Hippocampal formation (tissue), 2 donors: Measurements from ENCODE around the gene GTPBP6.
"Not testable (repeated sequence)": the region's sequence is repeated elsewhere in the genome, so short reads cannot be mapped to it uniquely, and the experiment has no call there.

Source experiments
- DNase-seq, 2 donors: peaks; one replicate each; lab custom pipeline; 2025; lab: John Stamatoyannopoulos, UW

GTPBP6 gene

GRCh38 chrX:352181-352580, 33.6 kb upstream of the GTPBP6 start:
- DNase-seq = no peak

DNA sequence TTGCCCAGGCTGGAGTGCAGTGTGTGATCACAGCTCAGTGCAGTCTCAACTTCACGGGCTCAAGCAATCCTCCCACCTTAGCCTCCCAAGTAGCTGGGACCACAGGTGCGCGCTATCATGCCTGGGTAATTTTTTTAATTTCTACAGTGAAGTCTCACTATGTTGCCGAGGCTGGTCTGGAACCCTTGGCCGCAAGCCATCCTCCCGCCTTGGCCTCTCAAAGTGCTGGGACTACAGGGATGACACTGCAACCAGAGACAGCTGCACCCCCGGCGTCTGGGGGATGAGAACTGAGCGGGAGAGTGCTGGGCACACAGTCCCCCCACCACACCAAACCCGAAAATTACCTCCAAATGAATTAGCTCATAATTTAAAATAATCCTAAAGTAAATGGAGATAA, 33.1 kb upstream of the GTPBP6 start:
- DNase-seq = no peak

GRCh38 chrX:351324-351641, 32.7 kb upstream of the GTPBP6 start:
- not testable (repeated sequence) for DNase-seq

DNA sequence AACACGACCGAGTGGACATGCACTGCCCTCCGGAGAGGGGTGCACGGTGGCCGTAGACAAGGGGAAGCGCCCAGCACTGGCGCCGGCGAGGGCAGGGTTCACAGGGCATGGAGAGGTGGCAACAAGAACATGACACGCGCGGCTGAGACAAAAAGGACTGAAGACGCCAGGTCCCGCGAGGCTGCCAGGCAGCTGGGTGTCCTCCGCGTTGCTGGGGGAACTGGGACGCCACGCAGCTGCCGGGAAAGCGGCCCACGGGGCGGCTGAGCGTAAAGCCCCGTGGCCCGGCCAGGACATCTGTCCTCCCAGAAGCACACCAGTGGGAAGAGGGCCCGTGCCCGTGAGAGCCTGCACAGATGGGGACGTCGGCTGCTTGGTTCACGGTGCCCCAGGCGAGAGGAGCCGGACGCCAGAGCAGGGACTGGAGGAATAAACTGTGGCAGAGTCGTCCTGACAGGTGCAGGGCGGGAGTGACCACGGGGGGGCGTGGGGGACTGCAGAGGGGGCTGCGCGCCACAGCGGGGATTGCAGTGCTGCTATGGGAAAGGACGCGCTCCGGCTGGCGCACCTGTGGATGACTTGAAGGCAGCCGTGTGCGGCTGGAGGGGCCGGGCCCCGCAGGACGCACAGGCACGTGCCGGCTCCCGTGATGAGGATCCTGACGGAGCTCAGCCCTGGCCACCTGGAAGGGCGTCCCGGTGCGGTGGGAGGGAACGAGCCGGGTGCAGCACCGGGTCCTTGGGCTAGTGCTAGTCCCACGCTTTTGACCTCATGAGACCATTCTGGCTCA, 32.1 kb upstream of the GTPBP6 start:
- DNase-seq = peak in 1 of 2 donors; percentile 23

GRCh38 chrX:350148-350533, 31.5 kb upstream of the GTPBP6 start:
- DNase-seq = no peak

GRCh38 chrX:349702-350101, 31.1 kb upstream of the GTPBP6 start:
- DNase-seq = no peak

GRCh38 chrX:349196-349595, 30.6 kb upstream of the GTPBP6 start:
- peak; percentile 30 to 63 for DNase-seq

DNA sequence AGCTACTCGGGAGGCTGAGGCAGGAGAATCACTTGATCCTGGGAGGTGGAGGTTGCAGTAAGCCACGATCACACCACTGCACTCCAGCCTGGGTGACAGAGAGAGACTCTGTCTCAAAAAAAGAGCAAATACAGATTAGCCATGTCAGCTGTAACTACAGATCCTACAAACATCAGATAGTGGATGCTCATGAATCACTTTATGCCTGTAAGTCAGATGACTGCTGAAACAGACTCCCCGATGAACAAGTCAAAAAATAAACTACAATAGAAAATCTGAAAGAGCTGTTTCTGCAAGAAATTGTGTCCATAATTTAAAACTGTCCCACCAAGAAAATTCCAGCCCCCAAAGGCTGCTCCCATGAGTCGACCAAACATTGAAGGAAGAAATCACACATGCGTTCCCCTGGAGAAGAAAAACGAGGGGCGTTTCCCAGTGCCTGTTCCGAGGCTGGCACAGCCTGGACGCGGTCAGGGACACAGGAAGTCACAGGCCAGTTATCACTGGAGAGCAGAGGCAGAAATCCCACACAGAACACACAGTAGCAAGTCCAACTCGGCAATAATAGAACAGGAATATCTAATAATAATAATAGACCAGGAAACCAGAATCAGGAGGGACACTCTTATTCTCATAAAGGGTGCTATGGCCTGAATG, 30.0 kb upstream of the GTPBP6 start:
- DNase-seq = no peak

DNA sequence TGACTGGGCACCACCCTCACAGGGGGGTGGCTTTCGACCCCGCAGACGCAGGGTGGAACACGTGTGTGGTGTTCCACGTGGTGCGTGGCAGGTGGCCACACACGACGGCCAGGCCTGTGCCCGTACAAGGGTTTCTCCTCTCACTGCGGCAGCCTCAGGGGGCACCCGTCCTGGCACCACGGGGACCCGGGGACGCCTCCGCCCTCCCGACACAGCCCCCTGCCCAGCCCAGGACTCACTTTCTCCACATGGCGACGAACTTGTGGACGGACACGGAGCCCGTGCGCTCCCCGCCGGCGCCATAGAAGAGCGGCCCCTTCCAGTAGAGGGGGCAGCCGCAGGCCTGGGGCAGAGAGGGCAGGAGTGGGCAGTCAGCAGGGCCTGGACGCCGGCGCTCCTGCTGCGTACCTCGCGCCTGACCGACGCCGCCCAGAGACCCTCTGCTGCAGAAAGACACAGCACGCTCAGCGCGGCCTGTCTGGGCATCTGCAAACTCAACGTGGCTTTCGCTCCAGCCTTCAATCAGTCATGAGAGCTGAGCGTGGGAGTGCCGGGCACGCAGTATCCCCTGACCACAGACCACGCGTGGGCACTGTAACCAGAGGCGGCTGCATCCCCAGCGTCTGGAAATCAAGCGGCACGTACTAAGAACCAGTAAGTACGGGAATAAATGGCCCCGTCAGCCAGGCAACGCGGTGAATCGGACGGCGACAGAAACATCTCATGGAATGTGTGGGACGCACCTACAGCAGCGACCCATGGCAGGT, 28.9 kb upstream of the GTPBP6 start:
- no peak for DNase-seq

DNA sequence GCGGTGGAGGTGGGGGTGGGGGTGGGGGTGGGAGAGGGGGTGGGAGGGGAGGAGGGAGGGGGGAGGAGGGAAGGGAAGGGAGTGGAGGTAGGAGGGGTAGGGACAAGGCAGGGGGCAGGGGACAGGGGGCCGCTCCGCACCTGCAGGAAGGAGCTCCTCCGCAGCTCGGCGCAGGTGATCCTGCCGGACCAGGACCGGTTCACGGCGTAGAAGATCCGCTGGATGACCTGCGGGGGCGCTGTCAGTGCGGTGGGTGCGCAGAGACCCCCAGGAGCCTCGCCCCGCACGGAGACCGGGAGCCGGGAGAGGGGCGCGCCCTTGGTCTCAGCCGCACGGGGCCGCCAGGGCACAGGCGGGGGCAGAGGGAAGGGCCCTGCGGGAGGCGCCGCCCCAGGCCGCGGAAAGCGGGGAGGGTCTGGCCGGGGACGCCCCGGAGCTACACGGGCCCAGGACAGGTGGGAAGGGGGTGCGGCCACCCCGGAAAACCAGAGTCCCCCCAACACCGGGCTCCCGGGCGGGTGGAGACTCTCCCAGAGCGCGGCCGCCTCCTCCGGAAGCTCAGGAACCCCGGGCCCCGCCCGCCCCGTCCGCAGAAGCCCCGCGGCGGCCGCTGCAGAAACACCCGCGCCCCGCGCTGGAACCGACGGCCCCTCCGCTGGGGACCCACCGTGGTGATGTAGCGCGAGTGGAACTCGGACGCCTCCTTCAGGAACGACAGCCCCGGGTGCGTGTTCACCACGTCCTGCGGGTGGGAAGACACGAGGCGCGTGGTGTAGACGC, 27.6 kb upstream of the GTPBP6 start:
- DNase-seq = no peak

GRCh38 chrX:345020-345925, 26.7 kb upstream of the GTPBP6 start:
- no peak for DNase-seq

DNA sequence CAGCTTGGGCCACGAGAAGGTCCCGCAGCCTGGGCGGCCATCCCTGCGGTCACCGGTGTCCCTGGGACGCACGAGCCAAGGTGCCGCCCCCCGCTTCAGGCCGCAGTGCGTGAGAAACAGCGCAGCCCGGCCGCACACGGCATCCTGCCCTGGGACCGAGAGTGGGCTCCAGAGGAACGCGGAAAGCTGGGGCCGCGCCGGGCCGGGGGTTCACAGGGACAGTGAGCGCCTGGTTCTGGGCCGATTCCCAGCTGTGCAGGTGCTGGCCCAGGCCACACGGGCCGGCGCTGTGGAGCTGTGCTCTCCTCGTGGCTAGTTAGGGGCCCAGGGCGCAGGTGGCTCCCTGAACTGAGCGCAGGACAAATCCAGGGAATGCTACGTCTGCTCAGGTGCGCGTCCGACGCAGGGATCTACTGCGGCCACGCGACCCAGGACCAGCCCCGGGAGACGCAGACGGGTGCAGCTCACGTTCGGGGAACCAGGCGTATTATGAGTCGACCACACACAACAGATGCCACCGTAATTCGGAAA, 25.8 kb upstream of the GTPBP6 start:
- DNase-seq = no peak

DNA sequence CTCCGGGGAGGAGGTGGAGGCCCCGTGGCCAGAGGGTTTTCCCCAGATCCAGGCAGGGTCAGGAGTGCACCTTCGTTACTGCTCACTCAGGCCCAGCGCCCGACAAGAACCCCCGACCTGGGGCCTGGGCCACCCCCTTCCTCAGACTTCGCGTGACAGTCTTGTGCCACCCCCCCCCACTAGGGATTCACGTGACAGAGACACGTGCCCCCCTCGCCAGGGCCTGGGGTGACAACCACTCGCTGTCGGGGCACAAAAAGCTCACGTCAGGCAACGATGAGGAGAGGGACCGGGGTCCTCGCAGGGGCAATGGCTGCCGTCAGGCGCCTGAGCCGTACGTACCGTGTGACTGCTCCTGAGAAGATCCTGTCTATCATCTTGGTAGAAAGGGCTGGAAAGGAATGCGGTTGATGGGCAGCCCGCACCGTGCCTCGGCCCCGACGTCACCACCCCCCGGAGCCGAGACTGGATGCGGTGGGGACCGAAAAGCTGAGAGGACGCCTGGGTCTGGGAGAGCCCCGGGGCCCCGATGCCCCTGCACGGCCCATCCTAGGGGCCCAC, 23.0 kb upstream of the GTPBP6 start:
- DNase-seq = no peak

DNA sequence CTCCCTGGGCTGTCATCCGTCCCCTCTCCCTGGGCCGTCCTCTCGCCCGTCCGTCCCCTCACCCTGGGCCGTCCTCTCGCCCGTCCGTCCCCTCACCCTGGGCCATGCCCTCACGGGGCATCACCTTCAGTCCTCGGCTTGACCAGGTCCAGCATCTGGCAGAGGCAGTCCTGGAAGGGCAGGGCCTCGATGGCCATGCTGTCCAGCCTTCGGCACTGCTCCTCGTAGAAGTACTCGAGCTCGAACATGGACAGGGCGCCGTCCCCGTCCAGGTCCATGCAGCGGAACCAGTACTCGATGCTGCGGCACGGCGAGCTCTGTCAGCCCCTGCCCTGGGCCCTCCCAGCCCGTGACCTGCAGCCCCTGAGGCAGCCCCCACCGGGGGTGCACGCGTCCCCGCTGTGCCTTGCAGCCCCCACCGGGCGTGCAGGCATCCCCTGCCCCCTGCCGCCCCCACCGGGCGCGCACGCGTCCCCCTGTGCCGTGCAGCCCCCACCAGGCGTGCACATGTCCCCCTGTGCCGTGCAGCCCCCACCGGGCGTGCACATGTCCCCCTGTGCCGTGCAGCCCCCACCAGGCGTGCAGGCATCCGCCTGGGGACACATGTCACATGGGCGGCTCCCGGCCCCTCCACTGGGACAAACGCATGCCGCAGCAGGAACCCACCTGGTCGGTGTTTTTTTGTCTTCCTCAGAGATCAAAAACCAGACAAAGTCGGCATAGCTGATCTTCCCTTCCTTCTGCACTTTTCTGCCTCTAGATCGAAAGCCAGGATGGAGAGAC, 22.2 kb upstream of the GTPBP6 start:
- DNase-seq = no peak

GRCh38 chrX:340121-340520, 21.5 kb upstream of the GTPBP6 start:
- no peak for DNase-seq

- DNase-seq = no peak
Measured at GRCh38 chrX:338836-339400, 20.3 kb upstream of the GTPBP6 start.

DNA sequence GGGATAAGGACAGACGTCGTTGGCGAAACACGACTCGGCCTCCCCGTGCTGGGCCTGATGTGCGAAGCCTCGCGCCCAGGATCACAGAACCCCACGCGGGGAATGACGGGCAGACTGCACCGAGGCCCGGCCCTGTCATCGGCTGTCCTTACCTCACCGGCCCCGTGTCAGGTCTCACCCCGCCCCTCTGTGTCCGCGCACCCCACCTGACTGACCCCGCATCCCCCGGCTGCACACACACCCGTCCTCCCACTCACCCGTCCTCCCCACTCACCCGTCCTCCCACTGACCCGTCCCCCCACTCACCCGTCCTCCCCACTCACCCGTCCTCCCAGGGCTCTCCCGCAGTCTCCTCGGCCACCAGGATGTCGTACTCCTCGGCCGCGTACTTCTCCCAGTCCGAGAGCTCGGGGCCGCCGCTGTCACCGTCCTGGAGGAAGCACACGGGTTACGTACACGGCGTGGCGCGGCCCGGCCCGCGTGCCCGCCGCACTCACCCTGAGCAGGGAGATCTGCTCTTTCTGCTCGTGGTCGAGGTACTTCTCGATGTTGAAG, 19.8 kb upstream of the GTPBP6 start:
- DNase-seq = no peak

- DNase-seq = no peak
Measured at GRCh38 chrX:337331-337831, 18.8 kb upstream of the GTPBP6 start.

DNA sequence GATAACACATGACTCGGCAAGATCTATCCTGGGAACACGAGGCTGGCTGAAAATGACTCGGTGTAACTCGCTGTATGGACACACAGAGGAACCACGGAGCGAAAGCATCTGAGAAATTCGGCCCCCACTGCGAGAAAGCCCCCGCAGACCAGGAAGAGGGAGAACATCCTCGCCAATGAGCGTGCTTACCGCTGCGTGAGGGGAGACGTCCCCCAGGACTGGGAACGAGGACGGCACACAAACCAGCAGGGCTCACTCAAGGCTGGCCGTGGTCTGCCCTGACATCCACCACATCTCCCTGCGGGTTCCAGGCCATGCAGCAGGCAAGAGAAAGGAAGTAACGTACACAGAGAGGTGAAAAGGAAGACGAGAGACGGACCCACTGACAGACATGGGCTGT, 17.6 kb upstream of the GTPBP6 start:
- DNase-seq = no peak
